Caco-2 (cell line): ENCODE data around the gene LMTK2. TPM values are rescaled to one million over a fixed set of nuclear protein-coding genes. Genes with fewer than 3 reads are reported as not detected.

ENCODE experiments used
- BruUV-seq: library from RNA; stranded (reverse); fragments of 400-500 nt; replicated peaks from 2 replicates; lab custom pipeline; 2021; lab: Mats Ljungman, UMichigan
- CTCF ChIA-PET: fragments of 300-600 bp; sonication (Branson Sonifier 250); formaldehyde crosslinking; loops from one replicate; lab custom pipeline; 2022; ENCODE audit warnings: antibody characterized with exemption; lab: Charles Lee
- POLR2A ChIA-PET: fragments of 300-600 bp; sonication (Branson Sonifier 250); formaldehyde crosslinking; loops from one replicate; lab custom pipeline; 2022; ENCODE audit warnings: antibody characterized with exemption; lab: Charles Lee
- DNase-seq, 2 experiments: peaks; one replicate each; pipeline versions ENCODE4 v3.0.0 to v3.0.0-alpha.2; 2020 to 2022
- H3K27me3 ChIP-seq: replicated peaks from 2 replicates; pipeline ENCODE4 v1.6.0; 2011; ENCODE audit warnings: low read length; ENCODE audit not compliant: control insufficient read depth, insufficient read depth
- H3K36me3 ChIP-seq: 2 replicates; pipeline ENCODE4 v1.5.1; 2011; ENCODE audit warnings: low read length; ENCODE audit not compliant: control insufficient read depth, insufficient read depth
- H3K4me1 ChIP-seq: fragments of 250-450 bp; sonication (Bioruptor Pico); 2 replicates; pipeline ENCODE4 v1.5.1; 2020; ENCODE audit warnings: mild to moderate bottlenecking
- H3K4me3 ChIP-seq: 2 replicates; pipeline ENCODE4 v1.5.1; 2011; ENCODE audit warnings: low read depth, mild to moderate bottlenecking, control low read depth, low read length
- H3K9me3 ChIP-seq: fragments of 250-450 bp; sonication (Bioruptor Pico); 2 replicates; pipeline ENCODE4 v1.5.1; 2020; ENCODE audit warnings: mild to moderate bottlenecking, moderate library complexity
- H3K27ac Mint-ChIP-seq: one replicate; pipeline ENCODE4 v1.8.0; 2022; ENCODE audit warnings: mixed read lengths; ENCODE audit not compliant: unreplicated experiment
- H3K27me3 Mint-ChIP-seq: one replicate; pipeline ENCODE4 v1.8.0; 2022; ENCODE audit warnings: mixed read lengths; ENCODE audit not compliant: insufficient read depth, unreplicated experiment
- H3K36me3 Mint-ChIP-seq: one replicate; pipeline ENCODE4 v1.8.0; 2022; ENCODE audit warnings: mild to moderate bottlenecking, mixed read lengths; ENCODE audit not compliant: insufficient read depth, unreplicated experiment
- H3K4me1 Mint-ChIP-seq: one replicate; pipeline ENCODE4 v1.8.0; 2022; ENCODE audit warnings: low read depth, mixed read lengths; ENCODE audit not compliant: unreplicated experiment
- H3K4me3 Mint-ChIP-seq: one replicate; pipeline ENCODE4 v1.8.0; 2022; ENCODE audit warnings: mild to moderate bottlenecking, moderate library complexity, mixed read lengths; ENCODE audit not compliant: unreplicated experiment
- H3K9me3 Mint-ChIP-seq: one replicate; pipeline ENCODE4 v1.8.0; 2022; ENCODE audit warnings: mixed read lengths; ENCODE audit not compliant: unreplicated experiment
- intact Hi-C: fragments of 100-400 bp; cut with micrococcal nuclease; formaldehyde crosslinking; loops from one replicate; pipeline ENCODE4 v1.10.0; 2022; ENCODE audit not compliant: unreplicated experiment
- total RNA-seq: library from RNA; stranded (reverse); gene quantifications from 2 replicates; pipeline ENCODE4 v1.2.3, GENCODE V29; 2022
- TF ChIP-seq, protein P1 (sequence below), 2 experiments: fragments of 200-600 bp in 1 of 2; IDR thresholded peaks; 1 replicate in 1 of 2; 2 replicates in 1 of 2; pipeline versions ENCODE4 v1.5.1 to v1.8.0; 2011 to 2022; ENCODE audit warnings: antibody characterized with exemption in 1 of 2, control low read depth in 1 of 2, inconsistent platforms in 1 of 2, low read depth in 1 of 2, low read length in 1 of 2, mild to moderate bottlenecking in 1 of 2, moderate library complexity in 1 of 2; ENCODE audit not compliant: insufficient read depth in 1 of 2, severe bottlenecking in 1 of 2, unreplicated experiment in 1 of 2

LMTK2 gene
- total RNA-seq, 1 experiment from 2014 or later = 21.9 TPM

- no peak for DNase-seq
- H3K4me3 Mint-ChIP-seq = peak overlapping the region; percentile 91
- TF ChIP-seq, protein P1, sequence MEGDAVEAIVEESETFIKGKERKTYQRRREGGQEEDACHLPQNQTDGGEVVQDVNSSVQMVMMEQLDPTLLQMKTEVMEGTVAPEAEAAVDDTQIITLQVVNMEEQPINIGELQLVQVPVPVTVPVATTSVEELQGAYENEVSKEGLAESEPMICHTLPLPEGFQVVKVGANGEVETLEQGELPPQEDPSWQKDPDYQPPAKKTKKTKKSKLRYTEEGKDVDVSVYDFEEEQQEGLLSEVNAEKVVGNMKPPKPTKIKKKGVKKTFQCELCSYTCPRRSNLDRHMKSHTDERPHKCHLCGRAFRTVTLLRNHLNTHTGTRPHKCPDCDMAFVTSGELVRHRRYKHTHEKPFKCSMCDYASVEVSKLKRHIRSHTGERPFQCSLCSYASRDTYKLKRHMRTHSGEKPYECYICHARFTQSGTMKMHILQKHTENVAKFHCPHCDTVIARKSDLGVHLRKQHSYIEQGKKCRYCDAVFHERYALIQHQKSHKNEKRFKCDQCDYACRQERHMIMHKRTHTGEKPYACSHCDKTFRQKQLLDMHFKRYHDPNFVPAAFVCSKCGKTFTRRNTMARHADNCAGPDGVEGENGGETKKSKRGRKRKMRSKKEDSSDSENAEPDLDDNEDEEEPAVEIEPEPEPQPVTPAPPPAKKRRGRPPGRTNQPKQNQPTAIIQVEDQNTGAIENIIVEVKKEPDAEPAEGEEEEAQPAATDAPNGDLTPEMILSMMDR (IDR thresholded peaks at IDR 0.05; ENCODE audit: insufficient read depth in 1 of 2, low read depth in 1 of 2, low read length in 1 of 2, severe bottlenecking in 1 of 2, unreplicated experiment in 1 of 2) = no peak
- H3K9me3 ChIP-seq = no peaks in the 10 kb centered on the region
- H3K27ac Mint-ChIP-seq = peak overlapping the region; percentile 85
- H3K4me1 Mint-ChIP-seq = peaks cover 9% of the 10 kb centered on the region
- intact Hi-C loops = loop anchor here (1.0 kb wide), 1 partner anchor 30 kb away; the partner anchor contains the start of gene BRI3
- peaks cover 8% of the 10 kb centered on the region; the same call in 1 of the 2 replicates for H3K4me1 ChIP-seq
- no peaks in the 10 kb centered on the region for H3K36me3 ChIP-seq
- ChIA-PET CTCF (interaction anchor here (0.6 to 1.1 kb wide), 2 partner anchors 15 to 1235 kb away, joined by 3 to 10 read pairs; no protein-coding TSS in a partner anchor), POLR2A (interaction anchor here (0.6 kb wide), 1 partner anchor 9 kb away, joined by 4 read pairs; no protein-coding TSS in a partner anchor)
- H3K27me3 ChIP-seq = no peaks in the 10 kb centered on the region
- H3K36me3 Mint-ChIP-seq = peaks cover 15% of the 10 kb centered on the region
- no peaks in the 10 kb centered on the region for H3K27me3 Mint-ChIP-seq
- BruUV-seq = no TSS peak
- no peaks in the 10 kb centered on the region for H3K9me3 Mint-ChIP-seq
- peak overlapping the region; percentile 68 for H3K4me3 ChIP-seq
These were observed 144.6 kb downstream of the LMTK2 start for GRCh38 chr7:98251231-98251600.

GRCh38 chr7:98251601-98252424 is 145.2 kb downstream of the LMTK2 start, which contains the start of gene TECPR1:
TSS of gene TECPR1 (minus strand) at chr7:98252232. CDS start at chr7:98246146, 6,086 bp downstream.
- no peaks in the 10 kb centered on the region for H3K27me3 ChIP-seq
- Mint-ChIP-seq H3K4me1 (peaks cover 9% of the 10 kb centered on the region), H3K4me3 (peak within 1 kb of the TSS; percentile 91), H3K27me3 (no peaks in the 10 kb centered on the region), H3K9me3 (no peaks in the 10 kb centered on the region), H3K36me3 (peaks cover 18% of the 10 kb centered on the region), H3K27ac (peak within 1 kb of the TSS; percentile 85)
- peaks cover 8% of the 10 kb centered on the region; the same call in 1 of the 2 replicates for H3K4me1 ChIP-seq
- H3K9me3 ChIP-seq = no peaks in the 10 kb centered on the region
- intact Hi-C loops = loop anchor here (1.0 kb wide), 2 partner anchors 24 to 29 kb away; partner anchors contain the start of gene BRI3
- no TSS peak for BruUV-seq
- DNase-seq = peak; percentile 96 to 98
- ChIA-PET CTCF (no interaction called here), POLR2A (interaction anchor here (0.6 kb wide), 1 partner anchor 8 kb away, joined by 4 read pairs; no protein-coding TSS in a partner anchor)
- H3K36me3 ChIP-seq = no peaks in the 10 kb centered on the region; the same call in 1 of the 2 replicates
- peak within 1 kb of the TSS; percentile 68 for H3K4me3 ChIP-seq
- TF ChIP-seq, protein P1 (IDR thresholded peaks at IDR 0.05; ENCODE audit: insufficient read depth in 1 of 2, low read depth in 1 of 2, low read length in 1 of 2, severe bottlenecking in 1 of 2, unreplicated experiment in 1 of 2) = no peak

DNA sequence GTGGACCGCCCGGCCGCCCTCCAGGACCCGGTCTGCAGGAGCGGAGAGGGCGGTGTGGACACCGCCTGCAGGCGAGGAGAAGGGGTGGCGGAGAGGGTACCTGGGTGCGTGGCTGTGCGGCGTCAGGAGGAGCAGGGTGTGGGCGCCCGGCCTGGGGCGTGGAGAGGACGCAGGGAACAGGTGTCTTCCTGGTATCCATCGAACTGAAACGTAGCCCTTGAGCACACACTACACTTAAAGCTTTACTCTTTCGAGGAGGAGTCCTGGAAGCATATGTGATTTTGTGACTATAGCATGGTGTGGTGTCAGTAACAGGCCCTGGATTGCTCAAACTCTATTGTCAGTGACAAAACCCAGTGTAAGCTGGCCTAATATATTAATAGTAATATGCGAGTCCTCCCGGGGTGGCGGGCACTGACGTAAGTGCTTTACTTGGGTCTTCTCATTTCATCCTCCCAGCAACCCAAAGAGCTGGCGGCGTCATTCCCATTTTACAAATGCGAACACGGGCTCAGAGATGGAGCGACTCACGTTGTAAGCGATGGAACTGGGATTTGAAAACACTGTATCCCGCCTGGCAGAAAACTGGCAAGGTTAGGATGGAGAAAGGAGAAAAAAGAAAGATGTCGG is 145.9 kb downstream of the LMTK2 start:
- peak overlapping the region; percentile 85 for H3K27ac Mint-ChIP-seq
- TSS peak; percentile 65 for BruUV-seq
- H3K36me3 ChIP-seq = no peaks in the 10 kb centered on the region; the same call in 1 of the 2 replicates
- no peak for DNase-seq
- H3K4me1 ChIP-seq = peaks cover 8% of the 10 kb centered on the region; the same call in 1 of the 2 replicates
- no peaks in the 10 kb centered on the region for H3K9me3 ChIP-seq
- H3K27me3 ChIP-seq = no peaks in the 10 kb centered on the region
- CTCF ChIA-PET = no interaction called here
- TF ChIP-seq, protein P1 (IDR thresholded peaks at IDR 0.05; ENCODE audit: insufficient read depth in 1 of 2, low read depth in 1 of 2, low read length in 1 of 2, severe bottlenecking in 1 of 2, unreplicated experiment in 1 of 2) = no peak
- POLR2A ChIA-PET = no interaction called here
- H3K36me3 Mint-ChIP-seq = peaks cover 25% of the 10 kb centered on the region
- H3K4me3 ChIP-seq = peak overlapping the region; percentile 68
- H3K27me3 Mint-ChIP-seq = no peaks in the 10 kb centered on the region
- peak overlapping the region; percentile 91 for H3K4me3 Mint-ChIP-seq
- intact Hi-C loops = loop anchor here (1.0 kb wide), 1 partner anchor 24 kb away; no protein-coding TSS in a partner anchor
- no peaks in the 10 kb centered on the region for H3K9me3 Mint-ChIP-seq
- H3K4me1 Mint-ChIP-seq = peaks cover 9% of the 10 kb centered on the region
